ENCODE data around the gene GOLGA6L2.

GRCh38 chr15:23440596-23440995 lies 6.4 kb downstream of the GOLGA6L2 start:
- TF ChIP-seq CTCF (IDR thresholded peaks at IDR 0.05; ENCODE audit: low read depth, low read length) (no peak), EZH2phosphoT487 (IDR thresholded peaks at IDR 0.05; ENCODE audit: low read depth) (no peak)
